ENCODE data around the gene ZNF638.

Gene ZNF638

DNA sequence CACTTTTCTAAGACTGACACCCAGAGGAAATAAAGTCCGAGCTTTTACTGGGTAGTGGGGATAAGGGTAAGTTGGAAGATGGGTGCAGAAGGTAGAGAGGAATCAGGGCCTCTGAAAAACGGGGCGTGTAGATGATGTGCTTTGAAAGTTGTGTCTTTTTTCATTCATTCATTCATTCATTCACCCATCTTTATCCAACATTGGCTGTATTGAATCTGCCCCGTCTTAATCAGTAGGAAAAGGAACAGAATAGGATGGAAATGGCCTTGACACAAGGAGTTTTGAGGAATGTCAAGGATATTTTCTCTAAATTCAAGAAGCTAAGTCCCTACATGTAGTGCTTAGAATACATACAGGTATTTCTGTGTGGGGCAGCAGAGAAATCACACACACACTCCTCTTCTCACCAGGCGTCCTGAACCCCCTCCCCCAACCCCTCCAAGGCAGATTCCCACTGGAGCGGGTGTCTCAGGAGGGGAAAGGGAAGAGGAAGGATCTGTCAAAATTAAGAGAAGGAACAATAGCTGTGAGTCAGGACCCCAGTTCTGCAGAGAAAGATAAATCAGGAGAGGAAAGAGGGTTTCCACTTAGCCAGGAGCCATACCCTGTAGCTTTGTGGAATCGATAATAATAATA, 135.7 kb downstream of the ZNF638 start:
- TF ChIP-seq ZBTB7A (IDR thresholded peaks at IDR 0.05; ENCODE audit: low read depth) (no peak), FOXM1 (IDR thresholded peaks at IDR 0.05; ENCODE audit: borderline replicate concordance, low read depth) (no peak)

DNA sequence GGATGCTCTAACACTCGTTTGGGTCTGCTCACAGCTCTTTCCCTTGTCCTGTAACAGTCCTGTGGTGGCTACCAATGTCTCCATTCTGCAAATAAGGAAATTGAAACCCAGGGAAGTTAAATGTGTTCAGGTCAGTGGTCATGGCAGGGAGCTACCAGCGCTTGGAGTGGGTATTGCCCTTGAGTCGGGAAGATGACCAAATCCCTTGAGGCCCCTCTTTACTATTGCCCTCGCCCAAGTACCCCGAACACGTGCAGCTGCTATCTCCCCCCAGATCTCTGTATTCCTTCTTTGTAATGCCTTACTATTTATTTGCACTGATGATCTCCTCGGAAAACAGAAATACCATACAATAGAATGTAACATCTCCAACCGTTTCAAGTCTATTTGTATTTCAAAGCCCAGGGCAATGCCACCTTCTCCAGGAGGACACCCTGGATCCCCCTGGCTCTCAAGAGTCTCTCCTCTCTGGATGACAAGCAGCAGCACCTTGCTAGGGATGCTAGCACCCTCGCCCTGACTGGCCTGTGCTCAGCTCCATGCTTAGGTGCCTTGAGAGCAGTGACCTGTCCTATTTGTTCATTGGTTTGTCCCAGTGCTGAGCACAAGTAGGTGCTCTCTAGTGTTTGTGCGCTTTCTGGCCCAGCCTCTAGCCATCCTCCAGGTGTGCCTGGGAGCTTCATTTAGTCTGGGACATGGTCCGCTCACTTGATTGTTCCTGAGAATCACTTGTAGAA, 136.9 kb downstream of the ZNF638 start:
- TF ChIP-seq TEAD4 (IDR thresholded peaks at IDR 0.05) = no peak
- TF ChIP-seq, protein P1, sequence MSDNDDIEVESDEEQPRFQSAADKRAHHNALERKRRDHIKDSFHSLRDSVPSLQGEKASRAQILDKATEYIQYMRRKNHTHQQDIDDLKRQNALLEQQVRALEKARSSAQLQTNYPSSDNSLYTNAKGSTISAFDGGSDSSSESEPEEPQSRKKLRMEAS (IDR thresholded peaks at IDR 0.05) = no peak
- TF ChIP-seq, protein P2, sequence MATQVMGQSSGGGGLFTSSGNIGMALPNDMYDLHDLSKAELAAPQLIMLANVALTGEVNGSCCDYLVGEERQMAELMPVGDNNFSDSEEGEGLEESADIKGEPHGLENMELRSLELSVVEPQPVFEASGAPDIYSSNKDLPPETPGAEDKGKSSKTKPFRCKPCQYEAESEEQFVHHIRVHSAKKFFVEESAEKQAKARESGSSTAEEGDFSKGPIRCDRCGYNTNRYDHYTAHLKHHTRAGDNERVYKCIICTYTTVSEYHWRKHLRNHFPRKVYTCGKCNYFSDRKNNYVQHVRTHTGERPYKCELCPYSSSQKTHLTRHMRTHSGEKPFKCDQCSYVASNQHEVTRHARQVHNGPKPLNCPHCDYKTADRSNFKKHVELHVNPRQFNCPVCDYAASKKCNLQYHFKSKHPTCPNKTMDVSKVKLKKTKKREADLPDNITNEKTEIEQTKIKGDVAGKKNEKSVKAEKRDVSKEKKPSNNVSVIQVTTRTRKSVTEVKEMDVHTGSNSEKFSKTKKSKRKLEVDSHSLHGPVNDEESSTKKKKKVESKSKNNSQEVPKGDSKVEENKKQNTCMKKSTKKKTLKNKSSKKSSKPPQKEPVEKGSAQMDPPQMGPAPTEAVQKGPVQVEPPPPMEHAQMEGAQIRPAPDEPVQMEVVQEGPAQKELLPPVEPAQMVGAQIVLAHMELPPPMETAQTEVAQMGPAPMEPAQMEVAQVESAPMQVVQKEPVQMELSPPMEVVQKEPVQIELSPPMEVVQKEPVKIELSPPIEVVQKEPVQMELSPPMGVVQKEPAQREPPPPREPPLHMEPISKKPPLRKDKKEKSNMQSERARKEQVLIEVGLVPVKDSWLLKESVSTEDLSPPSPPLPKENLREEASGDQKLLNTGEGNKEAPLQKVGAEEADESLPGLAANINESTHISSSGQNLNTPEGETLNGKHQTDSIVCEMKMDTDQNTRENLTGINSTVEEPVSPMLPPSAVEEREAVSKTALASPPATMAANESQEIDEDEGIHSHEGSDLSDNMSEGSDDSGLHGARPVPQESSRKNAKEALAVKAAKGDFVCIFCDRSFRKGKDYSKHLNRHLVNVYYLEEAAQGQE (IDR thresholded peaks at IDR 0.05; ENCODE audit: low read depth) = no peak
- TF ChIP-seq CREB1 (IDR thresholded peaks at IDR 0.05; ENCODE audit: low read depth) = no peak
- no peak for TF ChIP-seq FOXM1 (IDR thresholded peaks at IDR 0.05; ENCODE audit: borderline replicate concordance, low read depth)
- no peak for TF ChIP-seq TAF1 (IDR thresholded peaks at IDR 0.05; ENCODE audit: low read depth)
- no peak for TF ChIP-seq CEBPB (IDR thresholded peaks at IDR 0.05)
- no peak for TF ChIP-seq ZBTB7A (IDR thresholded peaks at IDR 0.05; ENCODE audit: low read depth)
- TF ChIP-seq EGR1 (IDR thresholded peaks at IDR 0.05) = no peak
- no peak for TF ChIP-seq RAD21 (IDR thresholded peaks at IDR 0.05; ENCODE audit: low read depth)
- TF ChIP-seq NFIC (IDR thresholded peaks at IDR 0.05) = no peak
- TF ChIP-seq YY1 (IDR thresholded peaks at IDR 0.05; ENCODE audit: low read depth) = no peak
- TF ChIP-seq, protein P3, sequence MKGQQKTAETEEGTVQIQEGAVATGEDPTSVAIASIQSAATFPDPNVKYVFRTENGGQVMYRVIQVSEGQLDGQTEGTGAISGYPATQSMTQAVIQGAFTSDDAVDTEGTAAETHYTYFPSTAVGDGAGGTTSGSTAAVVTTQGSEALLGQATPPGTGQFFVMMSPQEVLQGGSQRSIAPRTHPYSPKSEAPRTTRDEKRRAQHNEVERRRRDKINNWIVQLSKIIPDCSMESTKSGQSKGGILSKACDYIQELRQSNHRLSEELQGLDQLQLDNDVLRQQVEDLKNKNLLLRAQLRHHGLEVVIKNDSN (IDR thresholded peaks at IDR 0.05) = no peak
- TF ChIP-seq TCF12 (IDR thresholded peaks at IDR 0.05; ENCODE audit: low read depth) = no peak
- no peak for TF ChIP-seq EP300 (IDR thresholded peaks at IDR 0.05; ENCODE audit: borderline replicate concordance)

DNA sequence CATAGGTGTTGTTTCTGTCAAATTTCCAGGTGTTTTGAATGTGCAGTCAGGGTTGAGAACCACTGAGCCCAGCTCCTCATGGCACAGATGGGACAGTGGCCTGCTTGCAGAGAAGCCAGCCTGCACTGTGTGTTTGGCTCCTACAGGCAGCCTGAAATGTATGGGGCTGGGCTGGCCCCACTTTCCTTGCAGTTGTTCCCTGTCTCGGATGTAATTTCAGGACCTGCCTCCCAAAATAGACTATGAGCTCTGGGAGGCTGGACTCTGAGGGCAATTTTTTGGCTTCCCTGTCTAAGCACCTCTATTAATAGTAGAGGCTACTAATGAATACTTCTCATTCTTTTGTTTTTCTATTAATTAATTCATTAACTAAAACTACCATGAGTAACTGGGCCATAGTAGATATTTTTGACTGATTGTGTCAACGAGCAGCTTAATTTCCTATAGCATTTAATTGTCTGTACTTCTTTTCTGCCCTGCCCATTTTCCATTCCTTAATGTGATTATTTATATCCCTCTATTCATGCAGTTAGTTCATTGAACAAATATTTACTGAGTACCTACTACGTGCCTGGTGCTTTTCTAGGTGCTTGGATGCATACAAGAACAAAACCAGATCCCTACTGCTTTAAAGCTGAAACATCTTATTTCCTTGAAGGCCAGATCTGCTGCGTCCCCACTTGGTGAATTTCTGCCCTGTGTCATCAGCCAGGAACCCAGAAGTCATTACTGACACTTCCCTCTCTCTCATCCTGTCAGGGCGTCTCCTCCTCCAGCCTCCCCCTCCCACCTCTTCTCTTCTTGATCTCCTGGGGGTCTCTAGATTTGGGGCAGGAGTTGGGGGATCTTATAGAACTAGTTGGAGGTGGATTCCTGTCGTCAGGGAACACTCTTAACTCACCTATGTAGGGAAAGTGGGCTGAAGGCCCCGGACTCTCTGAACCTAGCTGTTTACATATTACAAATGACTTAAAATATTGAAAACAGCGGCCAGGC, 138.1 kb downstream of the ZNF638 start:
- TF ChIP-seq FOXM1 (IDR thresholded peaks at IDR 0.05; ENCODE audit: borderline replicate concordance, low read depth) = no peak
- TF ChIP-seq, protein P3 (IDR thresholded peaks at IDR 0.05) = no peak
- no peak for TF ChIP-seq NFIC (IDR thresholded peaks at IDR 0.05)
- TF ChIP-seq, protein P1 (IDR thresholded peaks at IDR 0.05) = no peak
- no peak for TF ChIP-seq CEBPB (IDR thresholded peaks at IDR 0.05)
- TF ChIP-seq, protein P2 (IDR thresholded peaks at IDR 0.05; ENCODE audit: low read depth) = no peak
- TF ChIP-seq TAF1 (IDR thresholded peaks at IDR 0.05; ENCODE audit: low read depth) = no peak

DNA sequence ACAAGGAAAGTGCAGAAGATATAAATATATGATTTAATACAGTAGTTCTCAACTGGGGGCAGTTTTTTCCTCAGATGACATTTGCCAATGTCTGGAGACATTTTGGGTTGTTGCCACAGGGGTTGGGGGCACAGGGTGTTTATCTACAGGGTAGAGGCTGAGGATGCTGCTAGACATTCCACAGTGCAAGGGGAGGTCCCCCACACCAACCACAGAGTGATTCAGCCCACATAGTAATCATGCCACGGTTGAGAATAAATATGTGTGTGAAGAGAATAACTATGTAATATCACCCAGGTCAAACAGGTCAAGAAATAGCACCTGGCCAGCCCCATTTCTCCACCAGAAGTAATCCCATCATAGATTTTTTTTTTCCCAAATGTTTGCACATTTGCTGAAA, 139.7 kb downstream of the ZNF638 start:
- TF ChIP-seq TEAD4 (IDR thresholded peaks at IDR 0.05) = no peak
- no peak for TF ChIP-seq YY1 (IDR thresholded peaks at IDR 0.05; ENCODE audit: low read depth)
- no peak for TF ChIP-seq FOXM1 (IDR thresholded peaks at IDR 0.05; ENCODE audit: borderline replicate concordance, low read depth)

DNA sequence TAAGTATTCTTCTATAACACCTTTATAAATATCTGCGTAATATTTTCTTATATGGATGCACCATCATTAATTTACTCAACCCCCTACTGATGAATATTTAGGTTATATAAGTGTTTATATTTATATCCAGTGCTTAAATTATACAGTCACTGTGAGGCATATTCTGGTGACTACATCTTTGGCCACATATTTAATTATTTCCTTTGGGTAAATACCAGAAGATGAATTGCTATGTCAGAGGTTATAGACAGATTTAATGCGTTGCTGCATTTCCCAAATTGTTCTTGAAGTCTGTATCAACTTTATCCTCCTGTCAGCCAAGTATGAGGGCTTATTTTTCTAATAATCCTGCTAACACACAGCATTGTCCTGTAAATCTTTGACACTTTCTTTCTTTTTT, 140.4 kb downstream of the ZNF638 start:
- TF ChIP-seq FOXM1 (IDR thresholded peaks at IDR 0.05; ENCODE audit: borderline replicate concordance, low read depth) (no peak), CEBPB (IDR thresholded peaks at IDR 0.05) (no peak), EGR1 (IDR thresholded peaks at IDR 0.05) (no peak), TAF1 (IDR thresholded peaks at IDR 0.05; ENCODE audit: low read depth) (no peak)
- TF ChIP-seq, protein P3 (IDR thresholded peaks at IDR 0.05) = no peak
- TF ChIP-seq, protein P1 (IDR thresholded peaks at IDR 0.05) = no peak
- TF ChIP-seq, protein P2 (IDR thresholded peaks at IDR 0.05; ENCODE audit: low read depth) = no peak
